Thoracic aorta (tissue), 2 donors: ENCODE measurements around the gene SAMD4A. TPM values are rescaled to one million over a fixed set of nuclear protein-coding genes. Genes with fewer than 3 reads are reported as not detected.

Experiments used
- ATAC-seq: fragments of 150-250 bp; one replicate; pipeline ENCODE4 v1.8.0; 2017; ENCODE audit warnings: low read depth; ENCODE audit not compliant: insufficient number of reproducible peaks, low FRiP score
- DNase-seq: peaks from one replicate; pipeline ENCODE4 v3.0.0-alpha.2; 2020; ENCODE audit warnings: low spot score
- H3K27ac ChIP-seq, 2 donors: fragments of 200-600 bp; sonication (generic); 1 replicate in 1 of 2; 2 replicates in 1 of 2; pipeline ENCODE4 v1.5.1; 2016; ENCODE audit warnings: mild to moderate bottlenecking in 2 of 2, moderate library complexity in 2 of 2
- H3K27me3 ChIP-seq: fragments of 200-600 bp; sonication (generic); replicated peaks from 2 replicates; pipeline ENCODE4 v1.6.0; 2016; ENCODE audit warnings: mild to moderate bottlenecking; ENCODE audit not compliant: insufficient read depth
- H3K36me3 ChIP-seq: fragments of 200-600 bp; sonication (generic); one replicate; pipeline ENCODE4 v1.5.1; 2016
- H3K4me1 ChIP-seq, 2 donors: fragments of 200-600 bp; sonication (generic); 1 replicate in 1 of 2; 2 replicates in 1 of 2; pipeline versions ENCODE4 v1.5.1 to v1.6.0; 2016; ENCODE audit warnings: low read depth in 2 of 2, mild to moderate bottlenecking in 1 of 2; ENCODE audit not compliant: control insufficient read depth in 1 of 2
- H3K4me3 ChIP-seq: fragments of 200-600 bp; sonication (generic); 2 replicates; pipeline ENCODE4 v1.5.1; 2016; ENCODE audit warnings: mild to moderate bottlenecking
- H3K9me3 ChIP-seq: fragments of 200-600 bp; sonication (generic); 2 replicates; pipeline ENCODE4 v1.5.1; 2016
- total RNA-seq, 2 donors: library from RNA; depleted of rRNA; stranded (reverse); fragments of >200 nt; gene quantifications; one replicate each; pipeline versions ENCODE4 v1.1.0 to v1.2.3, GENCODE V29; 2016
- TF ChIP-seq, protein P1 (sequence below): fragments of 200-600 bp; sonication (generic); IDR thresholded peaks from one replicate; pipeline ENCODE4 v1.5.1; 2019; ENCODE audit warnings: antibody characterized with exemption

The SAMD4A gene
- total RNA-seq, 2 donors from 2014 or later, result 142 to 172 TPM

DNA sequence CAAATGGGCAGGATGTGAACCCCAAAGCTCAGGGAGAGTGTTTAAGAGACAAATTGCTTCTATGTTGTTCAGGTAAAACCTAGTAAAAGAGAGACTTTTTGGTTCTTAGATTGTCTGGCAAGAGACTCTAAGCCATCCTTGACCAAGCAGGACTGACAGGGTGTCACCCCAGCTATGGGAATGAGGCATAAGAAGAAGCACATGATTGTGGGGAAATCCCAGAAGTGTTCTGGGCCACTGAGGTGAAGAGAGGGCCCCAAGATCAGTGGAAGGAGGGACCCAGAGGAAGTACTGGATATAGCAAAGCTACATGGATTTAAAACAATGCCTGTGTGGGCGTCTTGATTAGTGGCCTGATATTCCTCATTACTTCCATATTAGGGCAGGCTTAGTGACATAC, 99.0 kb downstream of the SAMD4A start:
- no peak for DNase-seq
- Histone ChIP-seq H3K36me3 (no peaks in the 10 kb centered on the region), H3K27me3 (no peaks in the 10 kb centered on the region), H3K27ac (no peak overlapping the region), H3K4me1 (peaks cover 14 to 64% of the 10 kb centered on the region in 2 donors), H3K4me3 (no peak overlapping the region), H3K9me3 (no peaks in the 10 kb centered on the region)
- TF ChIP-seq, protein P1, sequence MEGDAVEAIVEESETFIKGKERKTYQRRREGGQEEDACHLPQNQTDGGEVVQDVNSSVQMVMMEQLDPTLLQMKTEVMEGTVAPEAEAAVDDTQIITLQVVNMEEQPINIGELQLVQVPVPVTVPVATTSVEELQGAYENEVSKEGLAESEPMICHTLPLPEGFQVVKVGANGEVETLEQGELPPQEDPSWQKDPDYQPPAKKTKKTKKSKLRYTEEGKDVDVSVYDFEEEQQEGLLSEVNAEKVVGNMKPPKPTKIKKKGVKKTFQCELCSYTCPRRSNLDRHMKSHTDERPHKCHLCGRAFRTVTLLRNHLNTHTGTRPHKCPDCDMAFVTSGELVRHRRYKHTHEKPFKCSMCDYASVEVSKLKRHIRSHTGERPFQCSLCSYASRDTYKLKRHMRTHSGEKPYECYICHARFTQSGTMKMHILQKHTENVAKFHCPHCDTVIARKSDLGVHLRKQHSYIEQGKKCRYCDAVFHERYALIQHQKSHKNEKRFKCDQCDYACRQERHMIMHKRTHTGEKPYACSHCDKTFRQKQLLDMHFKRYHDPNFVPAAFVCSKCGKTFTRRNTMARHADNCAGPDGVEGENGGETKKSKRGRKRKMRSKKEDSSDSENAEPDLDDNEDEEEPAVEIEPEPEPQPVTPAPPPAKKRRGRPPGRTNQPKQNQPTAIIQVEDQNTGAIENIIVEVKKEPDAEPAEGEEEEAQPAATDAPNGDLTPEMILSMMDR, result no peak
- ATAC-seq, result no peak

DNA sequence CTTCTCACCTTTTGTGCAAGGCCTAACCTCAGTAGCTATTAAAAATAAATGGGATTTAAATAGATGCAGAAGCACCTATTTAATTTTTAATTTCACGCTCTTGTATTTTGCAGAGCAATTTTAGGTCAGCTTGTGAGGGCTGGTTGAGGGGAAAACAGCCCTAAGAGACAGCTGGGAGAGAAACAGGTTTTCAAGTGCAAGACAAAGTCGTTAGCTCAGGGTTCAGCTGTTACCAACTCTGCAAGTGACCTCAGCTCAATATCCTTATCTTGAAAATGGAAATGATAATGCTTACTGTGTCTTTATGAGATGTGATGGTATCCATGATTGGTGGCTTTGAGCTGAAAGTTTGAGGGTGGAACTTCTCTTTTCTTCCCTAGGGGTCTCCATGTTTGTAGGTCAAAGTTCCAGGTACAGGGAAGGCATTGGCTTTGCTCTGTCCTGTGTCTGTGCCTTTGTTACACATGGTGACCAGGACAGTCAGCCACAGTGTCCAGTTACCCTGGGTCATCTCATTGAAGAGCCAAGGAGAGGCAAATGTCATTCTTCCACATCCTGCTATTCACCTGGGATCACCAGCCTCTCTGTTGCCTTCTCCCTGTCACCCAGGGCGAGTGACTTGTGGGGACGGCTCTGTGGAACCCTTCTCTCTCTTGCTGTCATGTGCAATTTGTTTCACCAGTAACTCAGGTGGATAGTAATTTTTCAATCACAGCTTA, 100.3 kb downstream of the SAMD4A start:
- TF ChIP-seq, protein P1, result no peak
- DNase-seq (no peak), ATAC-seq (no peak)
- Histone ChIP-seq H3K4me3 (no peak overlapping the region), H3K27ac (no peak overlapping the region), H3K9me3 (no peaks in the 10 kb centered on the region), H3K36me3 (no peaks in the 10 kb centered on the region), H3K27me3 (no peaks in the 10 kb centered on the region), H3K4me1 (peaks cover 23 to 73% of the 10 kb centered on the region in 2 donors)

- H3K27ac ChIP-seq, result no peak overlapping the region
- H3K4me3 ChIP-seq, result no peak overlapping the region
- ATAC-seq (no peak), DNase-seq (no peak)
- H3K27me3 ChIP-seq, result no peaks in the 10 kb centered on the region
- peaks cover 29 to 73% of the 10 kb centered on the region in 2 donors for H3K4me1 ChIP-seq
- TF ChIP-seq, protein P1, result no peak
- H3K36me3 ChIP-seq, result no peaks in the 10 kb centered on the region
- no peaks in the 10 kb centered on the region for H3K9me3 ChIP-seq
Observed at GRCh38 chr14:54667764-54668163, 100.8 kb downstream of the SAMD4A start.

DNA sequence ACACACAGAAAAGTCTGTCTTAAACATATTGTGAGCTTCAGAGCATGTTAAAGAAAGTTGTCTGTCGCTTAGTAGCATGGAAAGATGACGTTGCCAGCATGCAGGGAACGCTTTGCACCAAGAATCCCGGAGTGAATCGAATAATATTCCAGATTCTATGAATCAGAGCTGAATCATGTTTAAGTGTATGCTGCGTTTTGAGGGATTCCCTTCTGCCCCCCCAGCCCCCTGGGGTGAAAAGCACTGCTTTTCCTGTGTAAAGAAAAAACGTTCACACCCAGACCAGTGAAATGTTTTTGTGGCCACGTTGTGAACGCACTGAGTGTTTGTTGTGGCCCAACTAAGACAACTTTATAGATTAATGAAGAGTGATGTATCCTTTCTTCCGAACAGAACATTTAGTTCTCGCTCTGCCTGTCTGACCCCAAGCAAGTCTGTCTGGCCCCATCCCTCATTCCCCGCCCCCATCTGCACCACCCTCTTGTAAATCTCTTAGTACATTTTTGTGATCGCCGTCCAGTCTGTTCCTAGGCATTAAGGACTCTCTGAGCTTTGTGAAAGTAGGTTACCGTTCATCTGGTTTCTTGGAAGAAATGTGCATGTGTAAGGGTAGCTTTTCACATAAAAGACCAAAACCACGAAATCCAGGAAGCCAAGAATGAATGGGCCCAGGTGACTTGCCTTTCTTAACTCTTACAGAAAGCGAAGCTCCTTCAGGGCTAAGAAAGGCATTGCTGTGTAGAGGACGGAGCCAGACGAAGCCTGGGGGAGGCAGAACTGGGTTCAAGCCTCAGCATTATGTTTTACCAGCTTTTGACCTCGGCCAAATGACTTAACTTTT, 103.0 kb downstream of the SAMD4A start:
- TF ChIP-seq, protein P1, result no peak
- no peak for ATAC-seq
- Histone ChIP-seq H3K9me3 (no peaks in the 10 kb centered on the region), H3K4me3 (no peak overlapping the region), H3K4me1 (peaks cover 43 to 85% of the 10 kb centered on the region in 2 donors), H3K27ac (peak overlapping the region; percentile 91 to 95), H3K27me3 (no peaks in the 10 kb centered on the region), H3K36me3 (no peaks in the 10 kb centered on the region)
- no peak for DNase-seq

- H3K27me3 ChIP-seq, result no peaks in the 10 kb centered on the region
- peak overlapping the region; percentile 91 to 95 for H3K27ac ChIP-seq
- no peak overlapping the region for H3K4me3 ChIP-seq
- ATAC-seq, result no peak
- no peaks in the 10 kb centered on the region for H3K36me3 ChIP-seq
- no peak for DNase-seq
- peaks cover 50 to 90% of the 10 kb centered on the region in 2 donors for H3K4me1 ChIP-seq
- H3K9me3 ChIP-seq, result no peaks in the 10 kb centered on the region
- TF ChIP-seq, protein P1, result no peak
Observed at GRCh38 chr14:54671537-54671936, 104.6 kb downstream of the SAMD4A start.
